DMS153 treated with DMSO at 0.1 percent for 48 hours (cell line): ENCODE measurements around the gene TPI1.

Experiments used
- DNase-seq: peaks from one replicate; lab custom pipeline; 2025; ENCODE audit not compliant: unreplicated experiment; lab: John Stamatoyannopoulos, UW

The TPI1 gene

GRCh38 chr12:6828781-6829535 is 38.4 kb upstream of the TPI1 start:
- no peak for DNase-seq

DNA sequence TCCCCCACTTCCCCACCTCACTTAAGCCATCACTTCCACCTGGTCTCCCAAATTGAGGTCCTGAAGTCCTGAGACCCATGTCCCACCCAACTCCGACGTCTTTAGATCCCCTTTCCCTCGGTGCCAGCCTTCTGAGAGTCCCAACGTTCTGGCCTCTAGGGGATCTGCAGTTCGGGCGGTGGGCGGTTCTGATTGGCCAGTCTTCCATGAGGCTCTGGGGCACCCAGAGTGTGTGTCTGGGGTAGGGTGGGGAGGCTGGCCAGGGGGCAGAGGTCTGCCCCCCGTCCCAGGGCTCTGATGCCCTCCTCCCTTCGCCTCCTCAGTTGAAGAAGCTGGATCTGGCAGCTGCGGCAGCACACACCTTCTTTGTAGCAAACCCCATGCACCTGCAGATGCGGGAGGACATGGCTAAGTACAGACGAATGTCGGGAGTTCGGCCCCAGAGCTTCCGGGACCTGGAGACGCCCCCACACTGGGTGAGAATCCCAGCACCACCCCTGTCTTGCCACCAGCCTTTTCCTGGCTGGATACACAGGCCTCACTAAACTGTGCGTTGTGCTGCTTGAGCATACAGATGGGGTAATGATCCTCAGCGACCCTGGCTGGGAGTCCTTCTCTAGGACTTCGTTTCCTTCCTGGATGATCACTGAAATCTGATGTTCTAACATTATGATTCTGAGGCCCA is 37.7 kb upstream of the TPI1 start:
- DNase-seq, result no peak

DNA sequence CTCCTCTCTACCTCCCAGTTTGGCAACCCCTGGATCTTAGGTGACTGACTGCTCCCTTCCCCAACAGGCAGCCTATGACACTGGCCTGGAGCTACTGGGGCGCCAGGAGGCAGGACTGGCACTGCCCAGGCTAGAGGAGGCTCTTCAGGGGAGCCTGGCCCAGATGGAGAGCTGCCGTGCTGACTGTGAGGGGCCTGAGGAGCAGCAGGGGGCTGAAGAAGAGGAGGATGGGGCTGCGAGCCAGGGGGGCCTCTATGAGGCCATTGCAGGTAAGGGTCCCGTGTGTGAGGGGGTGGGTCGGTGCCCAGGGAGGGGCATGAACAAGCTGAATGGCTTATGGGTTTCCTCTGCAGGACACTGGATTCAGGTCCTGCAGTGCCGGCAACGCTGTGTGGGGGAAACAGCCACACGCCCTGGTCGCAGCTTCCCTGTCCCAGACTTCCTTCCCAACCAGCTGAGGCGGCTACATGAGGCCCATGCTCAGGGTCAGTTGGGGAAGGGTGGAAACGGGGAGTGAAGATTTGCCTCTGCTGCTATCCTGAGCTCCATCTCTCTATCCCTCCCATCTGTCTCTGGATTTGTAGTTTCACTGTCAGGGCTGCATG is 36.9 kb upstream of the TPI1 start:
- no peak for DNase-seq

GRCh38 chr12:6830999-6831398 is 36.3 kb upstream of the TPI1 start:
- DNase-seq, result no peak

GRCh38 chr12:6831450-6831995 is 35.8 kb upstream of the TPI1 start:
- DNase-seq, result no peak

DNA sequence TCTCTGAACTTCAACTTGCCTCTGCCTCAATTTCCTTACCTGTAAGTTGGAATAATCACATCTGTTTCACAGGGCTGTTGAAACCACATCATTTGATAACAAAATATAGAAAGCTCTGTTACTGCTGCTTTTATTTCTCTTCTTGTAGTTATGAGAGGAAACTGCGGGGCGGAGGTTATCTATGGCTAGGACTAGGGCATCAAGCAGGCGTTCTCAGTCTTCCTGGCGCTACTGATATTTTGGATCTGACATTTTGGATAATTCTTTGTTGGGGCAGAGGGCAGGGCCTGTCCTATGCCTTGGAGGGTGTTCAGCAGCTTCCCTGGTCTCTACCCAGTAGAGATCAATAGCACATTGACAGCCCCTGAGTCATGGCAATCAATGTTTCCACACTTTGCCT is 35.2 kb upstream of the TPI1 start:
- DNase-seq, result no peak

DNA sequence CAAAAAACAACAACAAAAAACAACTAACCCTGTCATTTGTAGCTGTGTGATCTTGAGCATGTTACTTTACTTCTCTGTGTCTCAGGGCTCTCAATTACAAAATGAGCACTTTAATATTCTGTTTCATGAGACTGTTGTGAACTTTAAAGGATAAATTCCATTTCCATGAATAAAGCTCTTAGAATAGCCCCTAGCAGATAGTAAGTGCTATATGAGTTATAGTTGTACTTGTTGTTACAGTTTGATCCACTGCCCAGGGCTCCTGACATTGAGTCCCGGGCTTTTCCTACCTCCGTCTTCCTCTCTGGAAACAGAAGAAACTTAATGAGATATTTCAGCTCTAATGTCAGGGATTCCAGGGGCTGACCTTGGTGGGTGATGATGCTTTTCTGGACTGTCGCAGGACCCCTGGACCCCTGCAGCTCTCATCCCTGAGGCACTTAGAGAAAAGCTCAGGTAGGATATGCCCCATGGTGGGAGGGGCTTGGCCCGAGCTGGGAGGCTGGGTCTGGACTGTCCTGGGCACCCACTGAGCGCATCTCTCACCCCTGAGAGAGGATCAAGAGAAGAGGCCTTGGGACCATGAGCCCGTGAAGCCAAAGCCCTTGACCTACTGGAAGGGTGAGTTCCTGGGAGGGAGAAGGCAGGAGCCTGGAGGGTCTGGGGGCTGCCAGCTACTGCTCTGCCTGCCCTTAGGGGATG is 34.0 kb upstream of the TPI1 start:
- no peak for DNase-seq

DNA sequence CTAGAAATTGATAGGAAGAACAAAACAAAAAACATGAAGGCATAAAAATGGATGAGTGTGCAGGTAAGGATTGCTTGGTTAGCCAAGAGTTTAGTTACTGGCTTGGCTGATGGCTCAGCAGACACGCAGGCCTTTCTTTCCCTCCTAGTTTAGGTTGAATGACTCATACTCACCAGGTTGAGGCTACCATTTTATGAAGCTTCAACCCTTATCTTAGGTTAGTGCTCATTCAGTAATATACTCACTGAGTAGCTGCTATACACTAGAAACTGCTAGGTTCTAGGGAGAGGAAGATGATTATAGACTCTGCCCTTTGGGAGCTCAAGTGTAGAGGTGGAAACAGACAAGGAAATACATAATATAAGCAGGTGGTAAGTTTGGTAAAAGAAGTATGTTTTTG is 33.1 kb upstream of the TPI1 start:
- DNase-seq, result no peak

DNA sequence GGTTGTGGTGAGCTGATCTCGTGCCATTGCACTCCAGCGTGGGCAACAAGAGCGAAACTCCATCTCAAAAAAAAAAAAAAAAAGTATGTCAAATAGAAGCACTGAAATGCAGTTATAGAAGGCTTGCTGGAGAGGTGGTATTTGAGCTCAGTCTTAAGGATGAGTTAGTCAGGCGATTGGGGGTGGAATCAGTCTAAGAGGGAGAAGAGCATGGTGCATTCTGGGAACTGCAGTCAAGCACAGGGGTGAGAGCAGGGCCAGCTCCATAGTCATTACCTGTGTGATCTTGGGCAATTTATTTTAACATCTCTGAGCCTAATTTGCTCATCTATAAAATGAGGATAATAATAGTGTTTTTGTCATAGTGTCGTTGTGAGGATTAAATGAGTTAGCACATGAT is 32.5 kb upstream of the TPI1 start:
- DNase-seq, result no peak

GRCh38 chr12:6836851-6837250 is 30.5 kb upstream of the TPI1 start:
- no peak for DNase-seq

GRCh38 chr12:6837370-6838060 is 29.8 kb upstream of the TPI1 start:
- DNase-seq, result no peak

DNA sequence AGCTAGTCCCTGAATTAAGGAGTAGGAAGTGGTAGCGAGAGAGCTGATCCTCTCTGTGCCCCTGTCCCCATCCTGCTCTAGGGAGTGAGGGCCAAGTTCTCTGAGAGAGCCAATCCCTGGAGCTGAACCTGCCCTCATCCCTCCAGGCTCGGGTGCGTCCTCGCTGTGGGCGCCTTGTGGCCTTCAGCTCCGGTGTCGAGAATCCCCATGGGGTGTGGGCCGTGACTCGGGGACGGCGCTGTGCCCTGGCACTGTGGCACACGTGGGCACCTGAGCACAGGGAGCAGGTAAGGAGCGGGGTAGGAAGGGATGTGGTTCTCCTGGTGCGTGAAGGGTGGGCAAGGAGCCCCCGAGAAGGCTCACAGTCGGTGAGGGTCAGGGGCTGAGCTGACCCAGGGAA is 28.5 kb upstream of the TPI1 start:
- no peak for DNase-seq

DNA sequence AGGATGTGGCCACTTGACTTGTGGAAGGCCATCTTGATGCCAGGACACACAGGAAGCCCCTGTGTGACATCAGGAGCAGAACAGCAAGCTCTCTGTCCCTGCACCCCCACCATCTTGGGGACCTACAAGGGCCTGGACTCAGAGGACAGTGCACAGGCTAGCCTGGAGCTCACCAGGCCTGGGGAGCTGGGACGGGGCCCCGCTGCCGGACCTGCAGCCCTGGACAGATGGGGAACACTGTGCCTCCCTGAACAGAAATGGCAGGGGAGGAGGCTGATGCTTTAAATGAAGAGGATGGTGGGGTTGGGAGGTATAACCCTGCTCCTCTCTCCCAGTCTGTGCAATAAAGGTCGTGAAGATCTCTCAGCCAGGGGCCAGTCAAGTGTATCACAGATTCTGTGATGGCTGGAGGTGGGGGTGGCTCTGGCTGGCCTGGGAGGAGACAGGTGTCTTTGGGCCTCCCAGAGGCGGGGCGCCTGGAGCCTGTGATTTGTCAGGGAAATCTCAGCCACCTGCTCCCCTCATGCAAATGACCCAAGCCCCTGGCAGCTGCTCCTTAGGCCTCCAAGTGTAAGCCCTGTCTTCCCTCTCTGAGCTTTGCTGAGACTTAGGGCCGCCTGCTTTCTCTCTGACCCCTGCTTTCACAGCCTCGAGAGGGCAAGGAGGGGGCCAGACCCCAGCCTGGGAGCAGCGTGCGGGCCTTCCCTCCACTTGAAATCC is 27.7 kb upstream of the TPI1 start:
- DNase-seq, result no peak

GRCh38 chr12:6840330-6840729 is 27.0 kb upstream of the TPI1 start:
- no peak for DNase-seq

GRCh38 chr12:6840761-6841515 is 26.4 kb upstream of the TPI1 start, which contains the start of gene GNB3:
Gene GNB3 (plus strand): TSS chr12:6840925. CDS start chr12:6841288, 363 bp downstream.
- no peak for DNase-seq

DNA sequence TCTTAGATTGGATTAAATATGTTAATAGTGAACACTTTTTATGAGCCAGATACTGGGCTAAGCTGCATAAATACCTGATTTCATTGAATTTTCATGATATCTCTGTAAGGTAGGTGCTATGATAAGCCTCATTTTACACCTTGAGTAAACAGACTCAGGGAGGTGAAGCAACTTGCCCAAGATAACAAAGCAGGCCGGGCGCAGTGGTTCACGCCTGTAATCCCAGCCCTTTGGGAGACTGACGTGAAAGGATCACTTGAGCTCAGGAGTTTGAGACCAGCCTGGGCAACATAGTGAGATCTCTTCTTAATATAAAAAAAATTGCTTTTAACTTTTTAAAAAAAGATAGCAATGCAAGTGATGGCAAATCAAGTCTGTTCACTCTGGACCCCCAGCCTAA is 25.3 kb upstream of the TPI1 start:
- DNase-seq, result no peak

DNA sequence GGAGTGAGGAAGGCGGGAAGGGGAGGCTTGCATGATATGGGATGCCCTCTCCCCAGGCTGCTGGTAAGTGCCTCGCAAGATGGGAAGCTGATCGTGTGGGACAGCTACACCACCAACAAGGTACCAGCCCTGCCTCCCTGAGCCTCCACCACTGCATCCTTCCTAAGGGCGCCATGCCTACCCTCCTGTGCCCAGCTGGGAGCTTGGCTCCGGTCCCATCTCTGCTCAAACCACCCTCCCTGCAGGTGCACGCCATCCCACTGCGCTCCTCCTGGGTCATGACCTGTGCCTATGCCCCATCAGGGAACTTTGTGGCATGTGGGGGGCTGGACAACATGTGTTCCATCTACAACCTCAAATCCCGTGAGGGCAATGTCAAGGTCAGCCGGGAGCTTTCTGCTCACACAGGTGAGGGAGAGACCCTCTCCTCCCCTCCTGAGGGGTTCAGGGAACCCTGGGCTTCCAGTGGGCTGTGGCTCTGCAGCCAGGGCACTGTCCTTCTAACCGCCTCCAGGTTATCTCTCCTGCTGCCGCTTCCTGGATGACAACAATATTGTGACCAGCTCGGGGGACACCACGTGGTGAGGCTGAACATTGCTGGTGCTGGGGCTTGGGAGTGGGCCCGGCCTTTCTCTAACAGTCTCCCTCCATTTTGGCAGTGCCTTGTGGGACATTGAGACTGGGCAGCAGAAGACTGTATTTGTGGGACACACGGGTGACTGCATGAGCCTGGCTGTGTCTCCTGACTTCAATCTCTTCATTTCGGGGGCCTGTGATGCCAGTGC is 24.0 kb upstream of the TPI1 start:
- no peak for DNase-seq

DNA sequence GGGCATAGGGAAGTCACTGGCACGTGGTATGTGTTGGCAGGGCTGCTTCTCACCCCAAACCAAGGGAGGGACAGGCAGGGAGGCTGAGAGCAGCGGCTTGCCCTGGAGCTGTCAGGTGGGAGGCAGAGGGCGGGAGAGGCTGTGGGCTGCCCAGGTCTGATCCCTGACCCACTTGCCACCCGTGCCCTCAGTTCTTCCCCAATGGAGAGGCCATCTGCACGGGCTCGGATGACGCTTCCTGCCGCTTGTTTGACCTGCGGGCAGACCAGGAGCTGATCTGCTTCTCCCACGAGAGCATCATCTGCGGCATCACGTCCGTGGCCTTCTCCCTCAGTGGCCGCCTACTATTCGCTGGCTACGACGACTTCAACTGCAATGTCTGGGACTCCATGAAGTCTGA is 21.9 kb upstream of the TPI1 start:
- DNase-seq, result no peak
